Measurements from ENCODE around the gene KRT36. TPM values are rescaled to one million over a fixed set of nuclear protein-coding genes. Genes with fewer than 3 reads are reported as not detected.

The KRT36 gene
- total and polyA plus RNA-seq, 2 of the 8 experiments (the other 6 are each of a cell fraction or from before 2014, with no cell fraction given) = not detected

GRCh38 chr17:41498276-41498675, 8.6 kb upstream of the KRT36 start (continued):
- TF ChIP-seq CHD7 (IDR thresholded peaks at IDR 0.05; ENCODE audit: insufficient replicate concordance, low read length) = no peak
- no peak for TF ChIP-seq CTBP2 (IDR thresholded peaks at IDR 0.05; ENCODE audit: borderline replicate concordance, insufficient read depth, insufficient read length, low read length)
- TF ChIP-seq CEBPB (IDR thresholded peaks at IDR 0.05; ENCODE audit: low read depth, low read length) = no peak
- TF ChIP-seq CHD1 (IDR thresholded peaks at IDR 0.05; ENCODE audit: low read depth, low read length) = no peak
- TF ChIP-seq JUND (IDR thresholded peaks at IDR 0.05; ENCODE audit: low read length) = no peak
- no peak for TF ChIP-seq EP300 (IDR thresholded peaks at IDR 0.05; ENCODE audit: borderline replicate concordance in 1 of 2, low read depth in 2 of 2, low read length in 2 of 2)
- no peak for TF ChIP-seq TEAD4 (IDR thresholded peaks at IDR 0.05; ENCODE audit: low read depth, low read length)
- TF ChIP-seq RAD21 (IDR thresholded peaks at IDR 0.05 in 1 of 2, conservative IDR thresholded peaks at IDR 0.05 in 1 of 2; ENCODE audit: low read depth in 2 of 2, low read length in 2 of 2) = no peak
- TF ChIP-seq CBX8 (IDR thresholded peaks at IDR 0.05; ENCODE audit: borderline replicate concordance, low read depth, low read length) = no peak
- no peak for TF ChIP-seq PHF8 (conservative IDR thresholded peaks at IDR 0.05; ENCODE audit: low read depth, low read length)
- no peak for TF ChIP-seq RBBP5 (IDR thresholded peaks at IDR 0.05; ENCODE audit: borderline replicate concordance, low read depth, low read length)
